ENCODE results near the gene BNIP3. TPM values are rescaled to one million over a fixed set of nuclear protein-coding genes. Genes with fewer than 3 reads are reported as not detected.

Gene BNIP3
- total and polyA plus RNA-seq, 3 donors from 2014 or later = 36.7 to 93.4 (median 61.5) TPM

GRCh38 chr10:131931981-131932380 is 49.7 kb downstream of the BNIP3 start:
- WGBS, 2 donors = 88 to 90% methylated on average over 13 of the region's 13 CpGs
- no peaks in the 10 kb centered on the region for H3K27me3 ChIP-seq

GRCh38 chr10:131930586-131931330 is 51.0 kb downstream of the BNIP3 start:
- no peak overlapping the region for H3K4me3 ChIP-seq
- H3K9me3 ChIP-seq = no peaks in the 10 kb centered on the region
- DNase-seq = no peak
- no peaks in the 10 kb centered on the region for H3K27me3 ChIP-seq
- H3K4me1 ChIP-seq = peaks cover 50% of the 10 kb centered on the region
- no peaks in the 10 kb centered on the region for H3K36me3 ChIP-seq (ENCODE audit: low read depth, missing control alignments)
- TF ChIP-seq CTCF (IDR thresholded peaks at IDR 0.05) = no peak
- no peak for TF ChIP-seq POLR2A (IDR thresholded peaks at IDR 0.05)
- peak overlapping the region; percentile 4 to 72 for H3K27ac ChIP-seq
- intact Hi-C loops (cut with DNase I; ENCODE audit: low total_unique reads) = no loop called here
- WGBS, 2 donors = 91 to 96% methylated on average over 16 of the region's 16 CpGs

More at GRCh38 chr10:131931981-131932380, 49.7 kb downstream of the BNIP3 start:
- H3K9me3 ChIP-seq = no peaks in the 10 kb centered on the region
- intact Hi-C loops (cut with DNase I; ENCODE audit: low total_unique reads) = no loop called here
- no peak for TF ChIP-seq POLR2A (IDR thresholded peaks at IDR 0.05)
- TF ChIP-seq CTCF (IDR thresholded peaks at IDR 0.05) = no peak
- no peak overlapping the region for H3K4me3 ChIP-seq
- peak overlapping the region in 1 of 2 donors; percentile 72 for H3K27ac ChIP-seq
- DNase-seq = no peak
- H3K36me3 ChIP-seq (ENCODE audit: low read depth, missing control alignments) = no peaks in the 10 kb centered on the region
- H3K4me1 ChIP-seq = peaks cover 50% of the 10 kb centered on the region

DNA sequence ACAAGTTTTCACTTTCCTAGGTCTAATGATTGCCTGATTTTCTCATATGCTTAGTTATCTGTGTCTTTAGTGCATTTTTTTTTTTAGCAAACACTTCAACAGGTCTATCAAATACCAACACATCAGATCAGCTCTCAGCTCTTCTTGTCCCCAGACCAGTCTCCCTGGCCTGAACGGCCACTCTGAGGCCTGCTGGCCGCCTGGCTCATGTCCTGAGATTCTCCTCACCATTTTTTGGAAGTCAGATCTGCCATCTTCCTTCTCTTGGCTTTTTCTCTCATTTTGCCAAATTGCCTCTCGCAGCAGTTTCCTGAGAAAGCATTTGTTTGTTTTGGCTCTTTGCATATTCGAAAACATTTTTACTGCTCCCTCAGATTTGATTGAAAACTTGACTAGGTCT is 51.6 kb downstream of the BNIP3 start:
- no peaks in the 10 kb centered on the region for H3K36me3 ChIP-seq (ENCODE audit: low read depth, missing control alignments)
- H3K27me3 ChIP-seq = no peaks in the 10 kb centered on the region
- H3K4me1 ChIP-seq = peaks cover 50% of the 10 kb centered on the region
- no peak for DNase-seq
- 69 to 79% methylated on average over 4 of the region's 4 CpGs for WGBS, 2 donors
- intact Hi-C loops (cut with DNase I; ENCODE audit: low total_unique reads) = no loop called here
- no peak for TF ChIP-seq POLR2A (IDR thresholded peaks at IDR 0.05)
- no peak for TF ChIP-seq CTCF (IDR thresholded peaks at IDR 0.05)
- H3K4me3 ChIP-seq = no peak overlapping the region
- no peaks in the 10 kb centered on the region for H3K9me3 ChIP-seq
- peak overlapping the region in 1 of 2 donors; percentile 4 for H3K27ac ChIP-seq

DNA sequence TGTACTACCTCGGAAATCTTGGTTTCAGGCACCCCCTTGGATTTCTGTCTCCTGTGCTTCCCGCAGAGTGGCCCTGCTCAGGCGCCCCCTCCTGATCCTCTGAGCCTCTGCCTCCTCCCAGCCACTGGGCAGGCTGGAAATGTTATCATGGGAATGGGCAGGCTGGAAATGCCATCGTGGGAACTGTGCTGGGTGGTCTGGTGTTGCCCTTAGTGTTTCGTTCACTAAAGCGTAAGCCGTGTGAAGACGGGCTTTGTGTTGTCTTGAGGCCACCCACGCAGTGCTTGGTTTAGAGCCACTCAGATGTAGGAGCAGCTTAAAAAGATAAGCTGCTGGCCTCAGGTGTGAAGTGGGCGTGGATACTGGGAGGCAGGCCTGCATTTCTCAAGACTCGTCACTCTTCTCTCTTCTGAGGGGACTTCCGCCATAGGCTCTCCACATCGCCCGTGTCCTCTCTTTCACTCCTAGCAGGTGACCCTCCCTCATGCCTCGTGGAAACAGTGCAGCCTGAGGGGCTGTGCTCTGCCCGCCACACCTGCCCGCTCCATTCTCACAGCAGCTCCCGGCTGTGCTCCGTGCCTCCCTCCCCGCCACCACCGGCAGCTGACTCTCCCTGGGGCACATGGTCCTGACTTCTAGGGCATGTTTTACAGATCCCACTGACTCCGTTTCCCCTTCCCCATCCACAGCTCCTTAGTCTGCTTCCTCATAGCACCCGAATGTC is 52.4 kb downstream of the BNIP3 start:
- no peak for DNase-seq
- Histone ChIP-seq H3K4me3 (no peak overlapping the region), H3K36me3 (ENCODE audit: low read depth, missing control alignments) (no peaks in the 10 kb centered on the region), H3K9me3 (no peaks in the 10 kb centered on the region), H3K27ac (peak overlapping the region; percentile 47 to 74), H3K4me1 (peaks cover 44% of the 10 kb centered on the region), H3K27me3 (no peaks in the 10 kb centered on the region)
- WGBS, 2 donors = 73 to 80% methylated on average over 15 to 23 of the region's 23 CpGs
- TF ChIP-seq CTCF (IDR thresholded peaks at IDR 0.05) = no peak
- no peak for TF ChIP-seq POLR2A (IDR thresholded peaks at IDR 0.05)
- intact Hi-C loops (cut with DNase I; ENCODE audit: low total_unique reads) = no loop called here

Measured in testis (tissue), 3 donors.